ENCODE results near the gene DGKZ.

DNA sequence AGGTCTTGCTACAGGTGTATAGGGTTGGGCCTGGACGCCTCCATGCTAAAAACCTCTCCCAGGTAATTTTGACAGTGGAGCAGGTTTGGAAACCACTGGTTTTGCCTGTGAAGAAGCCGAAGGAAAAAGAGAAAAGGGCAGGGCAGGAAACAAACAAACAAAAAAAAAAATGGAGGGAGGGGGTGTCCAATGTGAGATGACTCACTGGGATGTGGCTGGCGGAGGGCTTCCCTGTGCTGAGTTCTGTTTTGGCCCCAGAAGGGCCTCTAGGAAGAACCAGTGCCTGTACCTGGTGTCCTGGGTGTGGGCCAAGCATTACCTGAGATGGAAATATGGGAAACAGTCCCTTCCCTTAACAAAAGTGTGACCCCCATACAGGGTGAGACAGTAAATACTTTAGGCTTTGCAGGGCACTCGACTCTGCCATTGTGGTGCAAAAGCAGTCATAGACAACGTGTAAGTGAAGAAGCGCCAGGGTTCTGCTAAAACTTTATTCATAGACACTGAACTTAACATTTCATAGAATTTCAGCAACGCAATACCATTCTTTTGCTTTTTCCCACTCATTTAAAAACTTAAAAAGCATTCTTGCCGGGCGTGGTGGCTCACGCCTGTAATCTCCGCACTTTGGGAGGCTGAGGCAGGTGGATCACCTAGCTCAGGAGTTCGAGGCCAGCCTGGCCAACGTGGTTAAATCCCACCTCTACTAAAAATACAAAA is 9.5 kb upstream of the DGKZ start:
- TF ChIP-seq POLR2A (IDR thresholded peaks at IDR 0.05; ENCODE audit: low read depth, low read length), result no peak
- TF ChIP-seq TAF1 (IDR thresholded peaks at IDR 0.05; ENCODE audit: borderline replicate concordance, low read depth, low read length), result no peak
- TF ChIP-seq POLR2AphosphoS5 (IDR thresholded peaks at IDR 0.05; ENCODE audit: low read depth, low read length), result no peak

All from GM12892 (cell line).